ENCODE results near the gene NR6A1.
"Not testable (repeated sequence)": the region's sequence is repeated elsewhere in the genome, so short reads cannot be mapped to it uniquely, and the experiment has no call there.

NR6A1 gene

GRCh38 chr9:124618476-124618875 is 152.6 kb downstream of the NR6A1 start:
- no CpG with 5 or more reads among the region's 3 CpGs for WGBS (ENCODE audit: insufficient coverage, insufficient read length)

GRCh38 chr9:124617477-124618141 is 153.5 kb downstream of the NR6A1 start:
- Histone ChIP-seq H3K4me1 (ENCODE audit: control insufficient read depth, insufficient read depth, low read length) (peaks cover 6% of the 10 kb centered on the region; the same call in 1 of the 2 replicates), H3K27me3 (ENCODE audit: control insufficient read depth, insufficient read depth, low read length) (no peaks in the 10 kb centered on the region), H3K27ac (ENCODE audit: low read length) (no peak overlapping the region), H3K36me3 (ENCODE audit: control insufficient read depth, insufficient read depth, low read length) (no peaks in the 10 kb centered on the region), H3K4me3 (ENCODE audit: low read length) (no peak overlapping the region), H3K9me3 (ENCODE audit: control insufficient read depth, insufficient read depth, low read length) (no peaks in the 10 kb centered on the region)
- peak; percentile 84 for DNase-seq (ENCODE audit: low read depth, low spot score)
- WGBS (ENCODE audit: insufficient coverage, insufficient read length): no CpG with 5 or more reads among the region's 3 CpGs

More at GRCh38 chr9:124618476-124618875, 152.6 kb downstream of the NR6A1 start:
- Histone ChIP-seq H3K27ac (ENCODE audit: low read length) (no peak overlapping the region), H3K27me3 (ENCODE audit: control insufficient read depth, insufficient read depth, low read length) (no peaks in the 10 kb centered on the region), H3K9me3 (ENCODE audit: control insufficient read depth, insufficient read depth, low read length) (no peaks in the 10 kb centered on the region), H3K36me3 (ENCODE audit: control insufficient read depth, insufficient read depth, low read length) (no peaks in the 10 kb centered on the region), H3K4me3 (ENCODE audit: low read length) (no peak overlapping the region), H3K4me1 (ENCODE audit: control insufficient read depth, insufficient read depth, low read length) (peaks cover 6% of the 10 kb centered on the region; the same call in 1 of the 2 replicates)
- DNase-seq (ENCODE audit: low read depth, low spot score): no peak

- no peak overlapping the region for H3K4me3 ChIP-seq (ENCODE audit: low read length)
- no peak overlapping the region for H3K27ac ChIP-seq (ENCODE audit: low read length)
- H3K4me1 ChIP-seq (ENCODE audit: control insufficient read depth, insufficient read depth, low read length): peaks cover 6% of the 10 kb centered on the region; the same call in 1 of the 2 replicates
- no peaks in the 10 kb centered on the region for H3K9me3 ChIP-seq (ENCODE audit: control insufficient read depth, insufficient read depth, low read length)
- WGBS (ENCODE audit: insufficient coverage, insufficient read length): no CpG with 5 or more reads among the region's 3 CpGs
- no peak for DNase-seq (ENCODE audit: low read depth, low spot score)
- H3K36me3 ChIP-seq (ENCODE audit: control insufficient read depth, insufficient read depth, low read length): no peaks in the 10 kb centered on the region
- H3K27me3 ChIP-seq (ENCODE audit: control insufficient read depth, insufficient read depth, low read length): no peaks in the 10 kb centered on the region
These were observed 154.2 kb downstream of the NR6A1 start for GRCh38 chr9:124616961-124617360.

DNA sequence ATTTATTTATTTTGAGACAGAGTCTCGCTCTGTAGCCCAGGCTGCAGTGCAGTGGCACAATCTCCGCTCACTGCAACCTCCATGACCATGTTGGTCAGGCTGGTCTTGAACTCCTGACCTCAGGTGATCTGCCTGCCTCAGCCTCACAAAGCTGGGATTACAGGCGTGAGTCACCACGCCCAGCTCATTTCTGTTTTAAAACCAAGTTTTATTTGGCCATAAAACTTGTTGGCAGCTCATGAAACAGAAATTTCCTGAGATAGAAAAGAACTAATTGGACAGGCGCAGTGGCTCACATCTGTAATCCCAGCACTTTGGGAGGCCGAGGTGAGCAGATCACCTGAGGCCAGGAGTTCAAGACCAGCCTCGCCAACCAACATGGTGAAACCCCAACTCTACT is 155.3 kb downstream of the NR6A1 start:
- H3K9me3 ChIP-seq (ENCODE audit: control insufficient read depth, insufficient read depth, low read length); DNase-seq (ENCODE audit: low read depth, low spot score); H3K27me3 ChIP-seq (ENCODE audit: control insufficient read depth, insufficient read depth, low read length); H3K4me1 ChIP-seq (ENCODE audit: control insufficient read depth, insufficient read depth, low read length); H3K27ac ChIP-seq (ENCODE audit: low read length); H3K36me3 ChIP-seq (ENCODE audit: control insufficient read depth, insufficient read depth, low read length); H3K4me3 ChIP-seq (ENCODE audit: low read length): not testable (repeated sequence)
- WGBS (ENCODE audit: insufficient coverage, insufficient read length): no CpG with 5 or more reads among the region's 7 CpGs

DNA sequence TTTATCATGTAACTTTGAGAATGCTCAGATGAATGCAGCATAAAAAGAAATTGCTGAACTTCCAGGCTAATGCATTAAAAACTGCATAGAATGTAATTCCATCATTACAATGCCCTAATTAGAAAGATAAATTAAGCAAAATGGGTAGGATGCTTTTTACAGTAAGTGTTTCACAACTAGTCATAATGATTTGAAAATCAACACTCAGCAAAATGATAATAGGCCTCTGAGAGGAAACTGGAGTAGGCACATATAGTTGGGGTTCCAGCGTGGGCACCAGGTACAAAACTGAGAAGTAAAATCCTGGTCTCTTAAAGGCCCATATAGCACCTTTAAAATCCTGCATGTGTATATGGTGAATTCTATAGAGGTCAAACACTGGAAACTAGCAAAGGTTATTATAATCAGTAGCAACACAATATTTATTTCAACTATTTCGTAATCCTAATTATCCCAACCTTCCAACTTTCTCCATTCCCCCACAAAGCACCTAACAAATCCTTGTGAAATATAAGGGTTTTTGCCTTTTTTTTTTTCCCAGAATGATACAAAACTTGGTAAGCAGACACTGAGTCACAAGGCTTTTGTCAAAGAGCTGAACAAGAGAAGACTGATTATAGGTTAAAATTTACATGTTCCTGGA is 155.9 kb downstream of the NR6A1 start:
- no peak for DNase-seq (ENCODE audit: low read depth, low spot score)
- no peaks in the 10 kb centered on the region for H3K27me3 ChIP-seq (ENCODE audit: control insufficient read depth, insufficient read depth, low read length)
- H3K4me3 ChIP-seq (ENCODE audit: low read length): no peak overlapping the region
- peaks cover 6% of the 10 kb centered on the region; the same call in 1 of the 2 replicates for H3K4me1 ChIP-seq (ENCODE audit: control insufficient read depth, insufficient read depth, low read length)
- H3K9me3 ChIP-seq (ENCODE audit: control insufficient read depth, insufficient read depth, low read length): no peaks in the 10 kb centered on the region
- no peaks in the 10 kb centered on the region for H3K36me3 ChIP-seq (ENCODE audit: control insufficient read depth, insufficient read depth, low read length)
- no peak overlapping the region for H3K27ac ChIP-seq (ENCODE audit: low read length)
- WGBS (ENCODE audit: insufficient coverage, insufficient read length): 100% methylated on average over 1 of the region's 2 CpGs

GRCh38 chr9:124613849-124614248 is 157.3 kb downstream of the NR6A1 start:
- no peaks in the 10 kb centered on the region for H3K9me3 ChIP-seq (ENCODE audit: control insufficient read depth, insufficient read depth, low read length)
- no peak overlapping the region for H3K27ac ChIP-seq (ENCODE audit: low read length)
- H3K4me1 ChIP-seq (ENCODE audit: control insufficient read depth, insufficient read depth, low read length): peaks cover 6% of the 10 kb centered on the region; the same call in 1 of the 2 replicates
- no peak overlapping the region for H3K4me3 ChIP-seq (ENCODE audit: low read length)
- no CpG with 5 or more reads among the region's 2 CpGs for WGBS (ENCODE audit: insufficient coverage, insufficient read length)
- H3K36me3 ChIP-seq (ENCODE audit: control insufficient read depth, insufficient read depth, low read length): no peaks in the 10 kb centered on the region
- H3K27me3 ChIP-seq (ENCODE audit: control insufficient read depth, insufficient read depth, low read length): no peaks in the 10 kb centered on the region
- DNase-seq (ENCODE audit: low read depth, low spot score): no peak

- DNase-seq (ENCODE audit: low read depth, low spot score): no peak
- Histone ChIP-seq H3K27ac (ENCODE audit: low read length) (no peak overlapping the region), H3K27me3 (ENCODE audit: control insufficient read depth, insufficient read depth, low read length) (no peaks in the 10 kb centered on the region), H3K4me3 (ENCODE audit: low read length) (no peak overlapping the region), H3K9me3 (ENCODE audit: control insufficient read depth, insufficient read depth, low read length) (no peaks in the 10 kb centered on the region), H3K36me3 (ENCODE audit: control insufficient read depth, insufficient read depth, low read length) (no peaks in the 10 kb centered on the region), H3K4me1 (ENCODE audit: control insufficient read depth, insufficient read depth, low read length) (peaks cover 4% of the 10 kb centered on the region; the same call in 1 of the 2 replicates)
- no CpG with 5 or more reads among the region's 2 CpGs for WGBS (ENCODE audit: insufficient coverage, insufficient read length)
These were observed 160.0 kb downstream of the NR6A1 start for GRCh38 chr9:124611106-124611505.

GRCh38 chr9:124606027-124606426 is 165.1 kb downstream of the NR6A1 start:
- WGBS (ENCODE audit: insufficient coverage, insufficient read length): no CpG with 5 or more reads among the region's 2 CpGs
- no peak overlapping the region for H3K4me3 ChIP-seq (ENCODE audit: low read length)
- peaks cover 3% of the 10 kb centered on the region; the same call in 1 of the 2 replicates for H3K4me1 ChIP-seq (ENCODE audit: control insufficient read depth, insufficient read depth, low read length)
- no peak for DNase-seq (ENCODE audit: low read depth, low spot score)
- no peaks in the 10 kb centered on the region for H3K9me3 ChIP-seq (ENCODE audit: control insufficient read depth, insufficient read depth, low read length)
- no peak overlapping the region for H3K27ac ChIP-seq (ENCODE audit: low read length)
- H3K36me3 ChIP-seq (ENCODE audit: control insufficient read depth, insufficient read depth, low read length): no peaks in the 10 kb centered on the region
- no peaks in the 10 kb centered on the region for H3K27me3 ChIP-seq (ENCODE audit: control insufficient read depth, insufficient read depth, low read length)

GRCh38 chr9:124605258-124605657 is 165.9 kb downstream of the NR6A1 start:
- H3K36me3 ChIP-seq (ENCODE audit: control insufficient read depth, insufficient read depth, low read length): no peaks in the 10 kb centered on the region
- H3K9me3 ChIP-seq (ENCODE audit: control insufficient read depth, insufficient read depth, low read length): no peaks in the 10 kb centered on the region
- DNase-seq (ENCODE audit: low read depth, low spot score): no peak
- WGBS (ENCODE audit: insufficient coverage, insufficient read length): no CpG with 5 or more reads among the region's 4 CpGs
- peaks cover 3% of the 10 kb centered on the region; the same call in 1 of the 2 replicates for H3K4me1 ChIP-seq (ENCODE audit: control insufficient read depth, insufficient read depth, low read length)
- no peaks in the 10 kb centered on the region for H3K27me3 ChIP-seq (ENCODE audit: control insufficient read depth, insufficient read depth, low read length)
- no peak overlapping the region for H3K27ac ChIP-seq (ENCODE audit: low read length)
- no peak overlapping the region for H3K4me3 ChIP-seq (ENCODE audit: low read length)

DNA sequence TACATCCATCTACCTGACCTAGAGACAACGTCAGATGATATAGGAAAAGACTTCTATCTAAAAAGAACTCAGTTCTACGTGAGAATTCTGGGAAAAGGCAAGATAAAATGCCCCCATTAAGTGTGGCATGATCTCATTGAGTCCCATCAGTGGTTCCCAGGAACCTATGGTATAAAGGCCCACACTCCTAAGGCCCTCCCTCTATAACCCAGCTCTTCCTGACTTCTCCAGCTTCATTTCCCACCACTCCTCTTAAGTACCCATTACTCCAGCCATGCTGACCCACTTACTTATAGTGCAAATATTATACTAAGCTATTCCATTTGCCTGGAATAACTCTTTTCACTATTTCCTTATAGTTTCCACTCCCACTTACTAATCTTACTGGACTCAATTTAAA is 168.5 kb downstream of the NR6A1 start:
- peaks cover 3% of the 10 kb centered on the region for H3K4me1 ChIP-seq (ENCODE audit: control insufficient read depth, insufficient read depth, low read length)

More for the DNA sequence above, 168.5 kb downstream of the NR6A1 start:
- Histone ChIP-seq H3K27me3 (ENCODE audit: control insufficient read depth, insufficient read depth, low read length) (no peaks in the 10 kb centered on the region), H3K36me3 (ENCODE audit: control insufficient read depth, insufficient read depth, low read length) (no peaks in the 10 kb centered on the region), H3K27ac (ENCODE audit: low read length) (no peak overlapping the region), H3K4me3 (ENCODE audit: low read length) (no peak overlapping the region), H3K9me3 (ENCODE audit: control insufficient read depth, insufficient read depth, low read length) (no peaks in the 10 kb centered on the region)
- no CpG with 5 or more reads among the region's 2 CpGs for WGBS (ENCODE audit: insufficient coverage, insufficient read length)
- no peak for DNase-seq (ENCODE audit: low read depth, low spot score)

Measured in iPS DF 6.9 (cell line).